ENCODE measurements around the gene FZR1.
A peak's percentile ranks its signal among the peaks of the same experiment; 100 is the strongest.
"Not testable (repeated sequence)": the region's sequence is repeated elsewhere in the genome, so short reads cannot be mapped to it uniquely, and the experiment has no call there.

Gene FZR1

DNA sequence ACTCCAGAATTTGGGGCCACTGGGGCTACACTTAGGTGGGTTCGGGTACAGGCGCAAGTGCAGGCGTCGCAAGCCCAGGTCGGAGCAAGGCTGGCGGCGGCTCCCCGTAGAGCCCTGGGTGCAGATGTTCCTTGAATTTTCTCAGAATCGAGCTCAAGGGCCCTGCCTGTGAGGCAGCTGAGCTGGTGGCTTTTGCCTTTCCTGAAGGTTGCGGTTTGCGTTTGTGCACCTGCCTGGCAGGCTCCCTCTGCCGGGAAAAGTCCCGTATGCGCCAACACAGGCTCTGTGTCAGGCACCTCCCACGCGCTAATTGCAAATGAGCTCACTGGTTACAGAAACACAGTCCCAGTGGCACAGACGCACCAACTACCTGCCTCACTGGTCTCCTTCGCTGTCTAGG is 11.6 kb upstream of the FZR1 start:
- no peak for FAIRE-seq

DNA sequence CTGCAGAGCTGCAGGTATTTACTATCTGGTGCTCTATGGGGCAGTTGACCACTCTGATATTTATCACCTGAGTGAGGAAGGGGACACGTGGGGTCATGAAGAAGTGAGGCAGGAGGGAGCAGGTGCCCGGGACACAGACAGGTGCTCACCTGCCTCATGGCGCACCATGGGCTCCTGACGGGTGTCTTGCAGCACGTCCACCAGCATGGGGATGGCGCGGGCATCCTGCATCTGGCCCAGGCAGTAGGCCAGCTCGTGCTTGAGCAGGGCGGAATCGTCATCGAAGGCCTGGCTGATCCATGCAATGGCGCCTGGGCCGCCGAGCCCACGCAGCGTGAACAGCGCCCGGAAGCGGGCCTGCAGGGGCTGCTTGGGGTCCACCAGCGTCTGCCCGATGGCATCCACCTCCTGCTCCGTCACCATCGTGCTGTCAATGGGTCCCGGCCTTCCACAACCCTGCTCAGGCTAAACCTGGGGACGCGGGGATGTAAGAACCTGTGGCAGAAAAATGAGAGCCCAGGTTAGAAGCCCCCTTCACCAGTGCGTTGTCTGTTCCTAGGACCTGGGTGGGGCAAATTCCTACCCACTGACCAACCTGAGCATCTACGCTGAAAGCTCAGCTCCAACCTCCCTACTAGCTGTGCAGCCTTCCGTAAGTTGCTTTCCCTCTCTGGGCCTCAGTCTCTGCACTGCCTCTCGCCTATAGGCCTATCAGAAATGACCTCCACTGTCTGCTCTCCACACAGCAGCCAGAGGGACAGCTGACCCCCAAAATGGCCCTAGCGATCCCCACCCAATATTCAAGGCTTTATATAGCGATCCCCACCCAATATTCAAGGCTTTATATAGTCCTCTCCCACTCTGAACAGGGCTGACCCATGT is 9.5 kb upstream of the FZR1 start:
- FAIRE-seq (no peak), DNase-seq (ENCODE audit: low spot score) (no peak)

More for the DNA sequence above, 11.6 kb upstream of the FZR1 start:
- DNase-seq (ENCODE audit: low spot score), result no peak

DNA sequence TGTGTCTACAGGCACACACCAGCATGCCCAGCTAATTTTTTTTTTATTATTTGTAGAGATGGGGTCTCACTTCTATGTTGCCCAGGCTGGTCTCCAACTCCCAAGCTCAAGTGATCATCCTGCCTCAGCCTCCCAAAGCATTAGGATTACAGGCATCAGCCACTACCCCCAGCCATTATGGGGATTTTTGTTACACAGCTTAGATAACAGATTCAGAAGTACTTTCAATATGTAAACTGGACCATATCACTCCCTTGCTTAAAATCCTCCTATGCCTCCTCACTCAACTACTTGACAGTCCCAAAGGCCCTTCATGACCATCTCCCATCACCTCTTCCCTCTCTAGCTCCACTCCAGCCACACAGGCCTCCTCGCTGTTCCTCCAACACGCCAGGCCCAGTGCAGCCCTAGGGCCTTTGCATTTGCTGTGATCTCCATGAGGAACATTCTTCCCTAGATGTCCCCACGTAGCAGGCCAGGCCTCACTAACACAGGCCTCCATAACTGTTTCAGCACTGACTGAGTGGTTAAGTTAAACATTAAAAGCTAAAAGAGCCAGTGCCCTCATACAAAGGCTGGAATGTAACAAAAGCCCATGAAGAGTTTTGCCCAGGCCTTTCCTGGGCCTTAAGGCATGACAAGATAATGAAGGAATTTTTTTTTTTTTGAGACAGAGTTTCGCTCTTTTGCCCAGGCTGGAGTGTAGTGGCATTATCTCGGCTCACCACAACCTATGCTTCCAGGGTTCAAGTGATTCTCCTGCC is 8.2 kb upstream of the FZR1 start:
- DNase-seq (ENCODE audit: low spot score), result no peak
- no peak for FAIRE-seq

DNA sequence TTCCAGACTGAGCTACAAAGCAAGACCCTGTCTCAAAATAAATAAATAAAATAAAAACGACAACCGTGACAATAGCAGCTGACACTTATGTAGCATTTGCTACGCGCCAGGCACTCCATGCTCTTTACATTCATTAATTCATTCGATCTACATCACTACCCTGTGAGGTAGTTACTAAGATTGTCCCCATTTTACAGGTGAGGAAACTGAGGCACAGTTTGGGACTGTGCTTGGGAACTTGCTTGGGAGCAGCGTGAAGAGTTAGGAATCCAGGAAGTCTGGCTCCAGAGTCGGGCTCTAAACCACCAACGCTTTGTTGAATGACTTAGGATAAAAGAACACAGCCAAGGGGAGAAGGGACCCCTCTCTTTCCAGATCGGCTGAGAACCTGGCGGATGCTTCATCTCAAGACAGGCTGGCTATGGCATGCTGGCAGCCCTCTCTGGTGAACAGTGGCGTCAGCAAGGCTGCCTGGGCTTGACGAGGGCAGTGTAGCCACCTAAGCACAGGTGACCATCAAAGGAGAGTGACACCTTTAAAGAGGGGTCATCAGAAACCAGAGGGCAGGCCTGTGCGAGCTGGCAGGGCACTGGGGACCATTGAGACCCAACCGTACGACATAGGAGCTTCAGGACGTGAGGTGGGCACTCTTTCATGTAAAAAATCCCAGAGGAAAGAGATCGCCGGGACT is 6.2 kb upstream of the FZR1 start:
- FAIRE-seq, result no peak

GRCh38 chr19:3500429-3501101 is 5.5 kb upstream of the FZR1 start, which contains the start of gene DOHH:
DOHH (minus strand) TSS chr19:3500674; CDS start chr19:3496814, 3,860 bp downstream.
- peak; percentile 95 for FAIRE-seq
- DNase-seq (ENCODE audit: low spot score), result peak; percentile 93

More for the DNA sequence above, 6.2 kb upstream of the FZR1 start:
- DNase-seq (ENCODE audit: low spot score), result no peak

- FAIRE-seq (no peak), DNase-seq (ENCODE audit: low spot score) (no peak)
Observed at GRCh38 chr19:3501780-3502179, 4.3 kb upstream of the FZR1 start.

- FAIRE-seq, result no peak
Observed at GRCh38 chr19:3503036-3503572, 3.0 kb upstream of the FZR1 start.

GRCh38 chr19:3504735-3505134 is 1.4 kb upstream of the FZR1 start:
- DNase-seq (ENCODE audit: low spot score) (no peak), FAIRE-seq (no peak)

More at GRCh38 chr19:3503036-3503572, 3.0 kb upstream of the FZR1 start:
- DNase-seq (ENCODE audit: low spot score), result no peak

DNA sequence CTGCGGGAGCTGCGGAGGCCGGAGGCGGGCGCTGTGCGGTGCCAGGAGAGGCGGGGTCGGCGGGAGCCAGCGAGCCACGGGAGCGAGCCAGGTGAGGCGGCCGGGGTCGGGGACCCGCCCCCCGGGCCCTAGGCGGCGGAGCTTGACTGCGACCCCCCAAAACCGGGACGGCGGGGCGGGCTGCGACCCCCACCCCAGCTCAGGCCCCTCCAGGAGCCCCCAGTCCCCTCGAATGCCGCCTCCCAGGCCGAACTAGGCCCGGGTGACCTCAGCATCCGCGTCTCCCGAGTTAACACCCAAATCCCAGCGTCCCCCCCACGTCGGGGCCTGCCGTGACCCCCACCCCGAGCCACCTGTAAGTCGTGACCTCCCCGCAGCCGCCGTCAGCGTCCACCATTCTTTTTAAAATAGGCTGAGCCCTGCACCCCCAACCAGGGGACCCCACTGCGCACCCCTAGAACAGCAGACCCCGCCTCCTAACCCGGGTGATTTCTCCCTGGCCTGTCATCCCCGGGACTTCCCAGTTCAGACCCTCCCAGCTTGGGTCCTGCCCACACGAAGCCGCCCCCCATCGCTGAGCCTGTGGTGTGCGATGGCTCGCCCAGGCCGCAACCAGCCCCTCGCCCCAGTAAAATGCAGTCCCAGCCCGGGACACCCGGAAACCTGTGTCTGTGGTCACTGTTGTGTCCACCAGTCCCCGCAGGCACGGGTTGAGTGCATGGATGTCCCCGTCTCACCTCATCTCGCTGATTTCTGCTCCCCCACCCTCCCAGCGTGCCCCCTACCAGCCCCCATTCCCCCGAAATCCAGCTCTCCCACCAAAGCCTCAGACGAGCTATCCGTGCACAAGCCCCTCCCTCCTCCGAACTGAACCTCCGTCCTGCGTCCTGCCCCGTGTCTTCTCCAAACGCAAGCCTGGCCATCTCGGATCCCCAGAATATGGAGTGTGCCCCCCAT is 551 bp downstream of the FZR1 start:
- FAIRE-seq (no peak), DNase-seq (ENCODE audit: low spot score) (no peak)

- DNase-seq (ENCODE audit: low spot score) (peak; percentile 17), FAIRE-seq (no peak)
Observed at GRCh38 chr19:3507371-3508120, 1.4 kb downstream of the FZR1 start.

GRCh38 chr19:3508121-3508661 is 2.1 kb downstream of the FZR1 start:
- FAIRE-seq; DNase-seq (ENCODE audit: low spot score): not testable (repeated sequence)

DNA sequence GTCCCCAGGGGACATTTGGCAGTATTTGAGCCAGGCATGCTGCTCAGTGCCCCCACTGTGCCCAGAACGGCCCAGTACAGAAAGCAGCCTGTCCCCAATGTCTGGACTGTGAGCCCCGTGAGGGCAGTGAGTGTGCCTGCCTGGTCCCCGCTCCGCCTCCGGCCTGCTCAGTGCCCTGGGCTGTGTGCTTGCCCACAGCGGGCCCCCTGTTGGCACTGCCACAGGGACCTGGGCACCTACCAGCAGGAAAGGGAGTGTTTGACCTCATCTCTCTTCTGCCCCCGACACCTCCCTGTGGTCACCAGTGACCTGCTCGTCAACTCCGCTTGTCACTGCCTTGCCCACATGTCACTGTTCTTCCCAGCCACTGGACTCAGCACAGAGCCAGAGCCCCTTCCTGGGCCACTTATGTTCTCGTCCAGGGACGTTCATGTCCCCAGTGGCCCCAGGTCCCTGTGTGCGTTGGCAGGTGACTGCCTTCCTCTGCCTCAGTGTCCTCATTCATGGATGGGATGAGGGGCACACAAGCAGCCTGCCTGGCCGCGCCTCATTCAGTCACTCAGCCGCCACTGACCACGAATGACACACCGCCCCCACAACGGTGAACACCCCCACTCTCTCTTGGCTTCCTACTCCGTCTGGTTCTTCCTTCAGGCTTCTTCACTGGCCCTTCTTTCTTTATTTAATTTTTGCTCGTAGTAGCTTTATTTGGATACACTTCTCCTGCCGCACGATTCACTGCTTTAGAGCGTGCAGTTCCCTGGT is 2.8 kb downstream of the FZR1 start:
- FAIRE-seq (no peak), DNase-seq (ENCODE audit: low spot score) (no peak)

- DNase-seq (ENCODE audit: low spot score) (peak; percentile 36), FAIRE-seq (no peak)
Observed at GRCh38 chr19:3509566-3509989, 3.5 kb downstream of the FZR1 start.

DNA sequence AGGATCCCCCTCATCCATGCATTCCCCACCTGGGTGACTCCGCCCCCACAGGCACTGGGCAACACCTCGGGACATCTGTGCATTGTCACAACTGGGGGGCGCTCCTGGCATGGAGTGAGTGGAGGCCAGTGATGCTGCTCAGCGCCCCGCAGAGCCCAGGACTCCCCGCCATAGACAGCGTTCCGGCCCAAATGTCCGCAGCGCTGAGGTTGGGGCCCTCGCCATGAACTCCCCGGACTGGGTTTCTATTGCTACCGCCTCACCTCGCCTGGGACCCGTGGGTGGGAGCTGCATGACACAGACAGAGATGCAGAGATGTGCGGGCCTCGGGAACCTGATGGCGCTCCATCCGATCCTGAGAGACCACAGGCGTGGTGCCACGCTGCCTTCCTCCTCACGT is 4.6 kb downstream of the FZR1 start:
- FAIRE-seq (no peak), DNase-seq (ENCODE audit: low spot score) (no peak)

GRCh38 chr19:3511506-3512251 is 5.6 kb downstream of the FZR1 start:
- FAIRE-seq, result no peak
- DNase-seq (ENCODE audit: low spot score), result no peak

DNA sequence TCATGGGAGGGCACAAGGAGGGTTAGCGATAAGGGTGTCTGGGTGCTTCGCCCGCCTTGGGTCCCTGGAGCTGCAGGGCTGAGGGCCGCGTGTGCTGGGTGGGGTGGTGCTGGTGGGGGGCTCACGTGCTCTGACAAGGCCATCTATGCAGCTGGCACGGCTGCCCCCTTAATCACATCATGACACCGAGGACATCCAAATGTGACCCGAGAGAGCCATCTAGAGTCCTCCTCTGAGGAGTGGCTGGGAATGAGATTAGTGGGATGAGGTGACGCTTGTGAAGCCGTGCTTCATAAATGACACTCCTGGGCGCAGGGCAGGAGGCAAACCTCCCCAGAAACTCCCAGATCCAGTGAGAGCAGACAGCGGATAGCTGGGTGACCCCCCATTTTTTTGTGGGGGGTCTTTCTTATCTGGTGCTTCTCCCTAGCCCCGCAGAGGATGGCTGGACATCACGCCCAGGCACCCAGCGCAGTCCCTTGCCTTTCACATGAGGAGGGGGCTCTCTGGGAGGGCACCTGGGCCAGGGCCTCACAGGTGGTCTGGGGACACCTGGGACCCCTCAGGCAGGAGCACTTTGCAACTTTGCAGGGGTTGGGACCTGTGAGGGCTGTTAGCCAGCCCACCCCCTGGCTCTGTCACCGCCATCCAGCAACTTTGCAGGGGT is 6.6 kb downstream of the FZR1 start:
- no peak for FAIRE-seq
- no peak for DNase-seq (ENCODE audit: low spot score)
